Activated T-cell treated with anti-CD3 and anti-CD28 coated beads for 1 hour (primary cell): ENCODE measurements around the gene C2CD4A.
A peak's percentile ranks its signal among the peaks of the same experiment; 100 is the strongest.
"Not testable (repeated sequence)": the region's sequence is repeated elsewhere in the genome, so short reads cannot be mapped to it uniquely, and the experiment has no call there.

Experiments used
- DNase-seq: peaks from one replicate; pipeline ENCODE4 v3.0.0-alpha.2; 2020; ENCODE audit warnings: low read depth

The C2CD4A gene

GRCh38 chr15:62066663-62067447 lies at the start of gene C2CD4A:
C2CD4A (plus strand) TSS chr15:62066977; CDS start chr15:62067614, 637 bp downstream.
- peak; percentile 51 for DNase-seq

DNA sequence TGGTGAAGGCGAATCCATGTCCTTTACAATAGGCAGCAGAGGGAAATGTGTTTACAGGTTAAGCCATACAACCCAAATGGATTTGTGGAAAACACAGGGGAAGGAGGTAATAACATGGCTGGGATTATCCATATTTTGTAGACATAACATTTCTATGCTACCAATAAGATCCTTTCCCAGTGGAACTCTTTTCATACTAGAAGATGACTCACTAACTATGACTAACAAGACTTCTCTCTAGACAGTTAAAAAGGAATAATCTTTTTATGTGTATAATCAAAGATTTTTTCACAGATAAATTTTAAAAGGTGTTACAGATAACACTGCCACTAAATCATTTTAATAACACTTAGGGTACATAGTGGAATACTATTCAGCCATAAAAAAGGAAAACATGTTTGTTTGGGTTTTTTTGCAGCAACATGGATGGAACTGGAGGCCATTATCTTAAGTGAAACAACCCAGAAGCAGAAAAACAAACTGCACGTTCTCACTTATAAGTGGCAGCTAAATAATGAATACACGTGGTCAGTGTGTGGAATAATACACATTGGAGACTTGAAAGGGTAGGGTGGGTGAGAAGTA lies 46.1 kb upstream of the C2CD4A start:
- DNase-seq, result no peak

- DNase-seq, result no peak
Measured at GRCh38 chr15:62021991-62022600, 44.7 kb upstream of the C2CD4A start.

DNA sequence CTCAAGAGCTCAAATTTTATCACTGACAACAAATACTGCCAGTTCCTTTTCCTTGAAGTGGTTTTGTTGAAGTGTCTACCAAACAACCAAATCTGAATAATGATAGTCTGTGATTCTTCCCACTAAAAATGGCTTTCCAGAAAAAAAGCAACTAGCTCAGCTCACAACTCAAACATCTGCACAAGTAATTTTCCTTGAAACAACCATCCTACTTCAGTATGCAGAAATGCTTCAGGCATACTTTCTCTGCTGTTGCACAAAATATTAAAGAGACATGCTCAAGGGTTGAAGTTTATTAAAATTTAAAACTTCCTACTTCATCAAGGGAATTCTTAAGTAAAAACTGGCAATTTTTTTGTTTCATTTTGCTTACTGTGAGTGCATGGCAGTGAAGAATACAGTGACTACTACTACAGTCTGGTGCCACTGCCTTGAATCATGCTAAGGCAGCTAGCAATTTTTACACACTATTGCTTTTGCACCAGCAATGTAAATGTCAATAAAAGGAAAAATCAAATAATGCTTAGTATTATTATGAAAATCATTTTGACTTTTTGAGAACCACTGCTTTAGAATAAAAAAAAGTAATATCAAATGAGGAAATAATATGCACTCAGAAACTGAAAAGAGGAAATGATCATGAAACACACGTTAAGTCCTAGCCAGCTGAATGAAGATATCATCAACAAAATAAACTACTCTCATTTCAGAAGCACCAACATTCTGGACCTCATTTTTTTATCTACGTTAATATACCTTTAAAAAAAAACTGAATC lies 40.1 kb upstream of the C2CD4A start:
- DNase-seq, result no peak

GRCh38 chr15:62027263-62027565 lies 39.6 kb upstream of the C2CD4A start:
- DNase-seq, result no peak

- no peak for DNase-seq
Measured at GRCh38 chr15:62027916-62028315, 38.9 kb upstream of the C2CD4A start.

- no peak for DNase-seq
Measured at GRCh38 chr15:62035256-62035924, 31.4 kb upstream of the C2CD4A start.

DNA sequence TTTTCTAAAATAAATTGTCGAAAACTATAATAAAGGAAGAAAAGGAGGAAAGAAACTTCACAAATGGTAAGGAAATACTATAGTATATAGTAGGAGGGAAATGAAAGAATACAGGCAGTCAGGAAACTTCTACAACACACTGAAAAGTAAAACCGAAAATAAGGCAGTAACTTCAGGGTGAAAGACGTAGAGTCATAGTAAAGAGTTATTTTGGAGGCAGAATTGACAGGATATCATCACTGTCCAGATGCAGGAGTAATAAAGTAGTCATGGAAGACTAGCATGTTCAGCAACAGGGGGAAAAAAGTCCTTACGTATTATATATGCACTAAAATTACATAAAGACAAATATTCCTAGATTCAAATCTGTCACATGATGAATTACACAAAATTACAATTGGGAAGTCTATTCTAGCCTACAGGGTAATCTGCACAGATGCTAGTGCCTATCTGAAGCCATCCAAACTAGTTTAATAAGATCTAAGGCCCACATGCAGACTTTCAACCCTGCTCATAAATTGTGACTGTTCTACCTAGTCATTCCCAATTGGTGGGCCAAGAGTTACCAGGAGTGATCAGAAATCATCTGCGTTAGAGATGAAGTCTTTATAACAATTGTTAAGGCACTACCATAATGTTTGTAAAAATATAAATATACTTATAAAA lies 20.6 kb upstream of the C2CD4A start:
- DNase-seq, result no peak

GRCh38 chr15:62047282-62047827 lies 19.4 kb upstream of the C2CD4A start:
- no peak for DNase-seq

DNA sequence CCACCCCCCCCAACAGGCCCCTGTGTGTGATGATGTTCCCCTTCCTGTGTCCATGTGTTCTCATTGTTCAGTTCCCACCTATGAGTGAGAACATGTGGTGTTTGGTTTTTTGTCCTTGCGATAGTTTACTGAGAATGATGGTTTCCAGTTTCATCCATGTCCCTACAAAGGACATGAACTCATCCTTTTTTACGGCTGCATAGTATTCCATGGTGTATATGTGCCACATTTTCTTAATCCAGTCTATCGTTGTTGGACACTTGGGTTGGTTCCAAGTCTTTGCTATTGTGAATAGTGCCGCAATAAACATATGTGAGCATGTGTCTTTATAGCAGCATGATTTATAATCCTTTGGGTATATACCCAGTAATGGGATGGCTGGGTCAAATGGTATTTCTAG lies 18.5 kb upstream of the C2CD4A start:
- not testable (repeated sequence) for DNase-seq

GRCh38 chr15:62050115-62050514 lies 16.7 kb upstream of the C2CD4A start:
- no peak for DNase-seq

GRCh38 chr15:62051166-62051565 lies 15.6 kb upstream of the C2CD4A start:
- no peak for DNase-seq

DNA sequence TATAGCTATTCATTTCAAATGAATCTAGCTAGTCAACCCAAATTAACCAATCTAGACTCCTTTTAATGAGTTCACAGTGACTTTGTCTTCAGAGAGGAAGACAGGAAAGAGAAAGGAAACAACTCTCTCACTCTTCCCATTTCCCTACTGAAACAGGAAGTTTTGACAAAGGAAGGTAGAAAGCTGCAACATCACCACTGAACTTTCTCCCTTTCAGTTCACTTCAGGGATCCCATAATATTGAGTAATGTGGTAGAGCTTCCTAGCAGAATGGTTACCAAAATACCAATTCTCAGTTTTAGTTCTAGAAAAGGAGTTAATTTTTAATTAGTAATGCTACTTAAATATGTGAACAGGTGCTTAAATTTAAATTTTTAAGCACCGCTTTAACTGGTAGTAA lies 14.1 kb upstream of the C2CD4A start:
- DNase-seq, result no peak

DNA sequence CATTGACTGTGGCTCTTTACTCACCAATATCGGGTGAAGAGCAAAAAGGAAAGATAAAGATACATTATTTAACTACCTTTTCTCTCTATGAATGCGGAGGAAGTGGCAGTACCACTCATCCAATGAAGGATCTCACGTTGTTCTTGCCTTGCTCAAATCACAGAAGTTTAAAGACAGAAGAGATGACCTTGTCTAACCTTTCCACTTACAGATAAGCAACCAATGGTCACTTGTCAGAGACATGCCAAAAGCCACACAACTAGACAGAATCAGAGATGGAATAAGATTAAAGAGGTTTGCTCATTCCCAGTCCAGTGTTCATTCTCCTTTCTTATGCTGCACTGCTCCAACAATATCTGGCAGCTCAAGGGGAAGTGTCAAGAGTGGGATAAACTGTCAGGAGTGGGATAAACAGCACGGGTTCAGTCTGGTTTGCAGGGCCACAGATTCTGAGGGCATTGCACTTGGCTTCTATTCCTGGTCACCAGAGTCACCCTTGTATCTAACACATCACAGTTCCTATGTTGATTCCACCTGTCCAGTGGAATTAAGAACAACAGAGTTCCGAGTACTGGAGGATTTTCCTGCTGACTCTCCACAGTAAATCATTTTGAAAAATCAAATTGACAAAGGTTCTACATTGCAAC lies 13.2 kb upstream of the C2CD4A start:
- DNase-seq, result no peak

- no peak for DNase-seq
Measured at GRCh38 chr15:62054979-62055378, 11.8 kb upstream of the C2CD4A start.

DNA sequence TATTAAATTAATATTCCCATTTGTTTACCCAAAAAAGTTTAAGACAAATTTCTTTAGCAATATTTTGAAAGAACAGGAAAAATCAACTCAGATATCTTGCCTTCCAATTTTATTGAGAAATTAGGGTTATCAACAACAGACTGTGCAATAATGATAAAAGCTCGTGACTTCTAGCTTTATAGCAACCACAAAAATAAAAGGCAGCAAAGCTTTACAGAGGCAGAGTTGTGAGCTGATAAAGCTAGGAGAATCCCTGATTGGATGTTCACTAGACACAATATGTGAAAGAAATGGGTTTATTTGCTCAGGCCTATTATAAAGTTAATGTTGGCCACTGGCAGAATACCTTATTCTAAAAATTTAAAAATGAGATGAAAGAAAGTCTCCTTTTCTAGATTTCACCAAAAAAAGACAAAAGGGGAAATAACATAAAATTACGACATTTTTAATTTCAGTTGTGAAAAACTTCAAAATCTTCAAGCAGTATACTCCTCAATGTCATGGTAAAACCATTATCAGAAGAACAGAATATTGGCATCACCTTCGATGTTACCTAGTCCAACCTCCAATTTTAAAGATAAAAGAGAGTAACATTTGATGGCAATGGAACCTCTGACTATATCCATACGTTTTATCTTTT lies 9.3 kb upstream of the C2CD4A start:
- no peak for DNase-seq

- DNase-seq, result no peak
Measured at GRCh38 chr15:62058327-62059028, 8.3 kb upstream of the C2CD4A start.

DNA sequence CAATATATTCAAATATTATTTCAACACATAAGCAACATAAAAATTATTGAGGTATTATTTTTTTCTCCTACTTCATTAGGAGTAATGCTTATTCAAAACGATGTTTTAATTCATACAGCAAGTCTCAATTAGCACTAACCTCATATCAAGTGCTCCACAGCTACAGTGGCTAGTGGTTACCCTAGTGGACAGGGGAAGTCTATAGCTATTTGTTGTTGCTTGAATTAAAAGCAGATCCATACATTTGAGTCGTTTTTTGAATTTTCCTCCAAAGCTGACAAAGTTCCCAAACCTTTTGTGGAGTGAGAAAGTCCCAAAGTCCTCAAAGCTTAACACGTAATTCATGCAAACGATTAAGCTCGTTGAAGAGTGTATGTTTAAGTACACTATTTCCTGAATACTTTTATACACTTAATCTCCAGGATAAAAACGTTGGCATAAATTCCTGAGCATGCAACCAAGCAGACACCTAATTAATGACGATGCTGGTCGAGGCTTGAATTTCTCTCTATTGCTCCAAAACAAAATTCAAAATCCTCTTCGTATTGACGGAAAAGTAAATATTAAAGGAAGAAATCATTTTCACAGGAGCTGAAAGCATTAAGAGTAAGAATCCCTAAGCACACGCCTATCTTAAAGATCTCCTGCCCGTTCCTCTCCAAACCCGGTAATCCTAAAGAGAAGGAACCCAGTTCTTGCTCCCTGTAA lies 7.5 kb upstream of the C2CD4A start:
- no peak for DNase-seq

- peak; percentile 26 for DNase-seq
Measured at GRCh38 chr15:62059816-62060112, 7.0 kb upstream of the C2CD4A start.
